GM23338 (cell line): ENCODE measurements around the gene RPL10. TPM values are rescaled to one million over a fixed set of nuclear protein-coding genes. Genes with fewer than 3 reads are reported as not detected.

Experiments used
- ATAC-seq: fragments of 200-7000 bp; cut with Tn5 transposase; 3 replicates; pipeline ENCODE4 v1.9.1; 2020
- DNase-seq: peaks from one replicate; pipeline ENCODE4 v3.0.0-alpha.2; 2015; ENCODE audit warnings: low spot score
- H2AFZ ChIP-seq: fragments of 200-600 bp; sonication (generic); 2 replicates; pipeline ENCODE4 v1.8.0; 2016; ENCODE audit warnings: antibody characterized with exemption, mild to moderate bottlenecking, moderate library complexity
- H3F3A ChIP-seq: fragments of 200-600 bp; sonication (generic); replicated peaks from 2 replicates; pipeline ENCODE4 v1.8.0; 2017; ENCODE audit warnings: antibody characterized with exemption, mixed run types, low read depth
- H3K27ac ChIP-seq: fragments of 200-600 bp; sonication (generic); 2 replicates; pipeline ENCODE4 v1.6.1; 2016; ENCODE audit warnings: low read depth
- H3K27me3 ChIP-seq: fragments of 200-600 bp; sonication (generic); 2 replicates; pipeline ENCODE4 v1.8.0; 2016; ENCODE audit warnings: mild to moderate bottlenecking, mixed run types, moderate library complexity; ENCODE audit not compliant: insufficient read depth
- H3K36me3 ChIP-seq: fragments of 200-600 bp; sonication (generic); 2 replicates; pipeline ENCODE4 v1.8.0; 2016; ENCODE audit warnings: mild to moderate bottlenecking; ENCODE audit not compliant: insufficient read depth
- H3K4me1 ChIP-seq: fragments of 200-600 bp; sonication (generic); 2 replicates; pipeline ENCODE4 v1.8.0; 2016; ENCODE audit warnings: mild to moderate bottlenecking, moderate library complexity; ENCODE audit not compliant: insufficient read depth
- H3K4me2 ChIP-seq: fragments of 200-600 bp; sonication (generic); 2 replicates; pipeline ENCODE4 v1.7.1; 2017; ENCODE audit warnings: mixed run types
- H3K4me3 ChIP-seq: fragments of 200-600 bp; sonication (generic); 2 replicates; pipeline ENCODE4 v1.6.1; 2016; ENCODE audit warnings: mixed run types
- H3K79me2 ChIP-seq: fragments of 200-600 bp; sonication (generic); replicated peaks from 2 replicates; pipeline ENCODE4 v1.8.0; 2017; ENCODE audit warnings: mild to moderate bottlenecking; ENCODE audit not compliant: insufficient read depth
- H3K9me2 ChIP-seq: fragments of 200-600 bp; sonication (generic); 2 replicates; pipeline ENCODE4 v1.8.0; 2017; ENCODE audit not compliant: insufficient read depth
- H4K20me1 ChIP-seq: fragments of 200-600 bp; sonication (generic); replicated peaks from 2 replicates; pipeline ENCODE4 v1.8.0; 2017; ENCODE audit warnings: mild to moderate bottlenecking; ENCODE audit not compliant: insufficient read depth
- H3K27ac Mint-ChIP-seq: 2 replicates; pipeline ENCODE4 v1.8.0; 2020; ENCODE audit warnings: inconsistent platforms, mild to moderate bottlenecking, moderate library complexity, mixed read lengths
- H3K27me3 Mint-ChIP-seq: 3 replicates; pipeline ENCODE4 v1.8.0; 2022; ENCODE audit warnings: low read depth, mild to moderate bottlenecking, moderate library complexity, mixed read lengths, inconsistent platforms; ENCODE audit not compliant: insufficient read depth, poor library complexity
- H3K36me3 Mint-ChIP-seq: 3 replicates; pipeline ENCODE4 v1.8.0; 2021; ENCODE audit warnings: low read depth, mild to moderate bottlenecking, inconsistent platforms, moderate library complexity, mixed read lengths
- H3K4me1 Mint-ChIP-seq: 3 replicates; pipeline ENCODE4 v1.8.0; 2020; ENCODE audit warnings: mild to moderate bottlenecking, inconsistent platforms, mixed read lengths
- H3K4me3 Mint-ChIP-seq: 3 replicates; pipeline ENCODE4 v1.8.0; 2021; ENCODE audit warnings: moderate library complexity, mild to moderate bottlenecking, inconsistent platforms, mixed read lengths
- H3K9me3 Mint-ChIP-seq: 3 replicates; pipeline ENCODE4 v1.8.0; 2020; ENCODE audit warnings: moderate library complexity, mild to moderate bottlenecking, inconsistent platforms, mixed read lengths
- ETS1 ChIP-seq: IDR thresholded peaks from 2 replicates; pipeline ENCODE4 v1.6.1; 2016; ENCODE audit warnings: antibody characterized with exemption
- POLR2AphosphoS5 ChIP-seq: IDR thresholded peaks from 2 replicates; pipeline ENCODE4 v1.6.1; 2016; ENCODE audit warnings: antibody characterized with exemption, low read depth
- ZNF114 ChIP-seq: fragments of 250-450 bp; sonication (Bioruptor Pico); IDR thresholded peaks from 2 replicates; pipeline ENCODE4 v1.5.0; 2020; ENCODE audit warnings: mild to moderate bottlenecking, moderate library complexity
- polyA plus RNA-seq: library from polyadenylated mRNA; unstranded; fragments of >200 nt; fragmentation: Nextera tagmentation; extraction: Ambion mirVana; gene quantifications from 2 replicates; pipeline ENCODE4 v1.2.1, GENCODE V29; 2016
- total RNA-seq: library from RNA; depleted of rRNA; stranded (reverse); fragments of >200 nt; shearing (Covaris generic); gene quantifications from 2 replicates; pipeline ENCODE4 v1.2.3, GENCODE V29; 2014
- TF ChIP-seq, protein P1 (sequence below): IDR thresholded peaks from one replicate; pipeline ENCODE4 v1.6.1; 2018; ENCODE audit warnings: antibody characterized with exemption; ENCODE audit not compliant: unreplicated experiment

The RPL10 gene
- total and polyA plus RNA-seq, 2 experiments from 2014 or later: 1,696 to 4,929 TPM

GRCh38 chrX:154370300-154371016, 27.7 kb upstream of the RPL10 start (continued):
- TF ChIP-seq ZNF114 (CRISPR knock-in tag): no peak
- TF ChIP-seq, protein P1, sequence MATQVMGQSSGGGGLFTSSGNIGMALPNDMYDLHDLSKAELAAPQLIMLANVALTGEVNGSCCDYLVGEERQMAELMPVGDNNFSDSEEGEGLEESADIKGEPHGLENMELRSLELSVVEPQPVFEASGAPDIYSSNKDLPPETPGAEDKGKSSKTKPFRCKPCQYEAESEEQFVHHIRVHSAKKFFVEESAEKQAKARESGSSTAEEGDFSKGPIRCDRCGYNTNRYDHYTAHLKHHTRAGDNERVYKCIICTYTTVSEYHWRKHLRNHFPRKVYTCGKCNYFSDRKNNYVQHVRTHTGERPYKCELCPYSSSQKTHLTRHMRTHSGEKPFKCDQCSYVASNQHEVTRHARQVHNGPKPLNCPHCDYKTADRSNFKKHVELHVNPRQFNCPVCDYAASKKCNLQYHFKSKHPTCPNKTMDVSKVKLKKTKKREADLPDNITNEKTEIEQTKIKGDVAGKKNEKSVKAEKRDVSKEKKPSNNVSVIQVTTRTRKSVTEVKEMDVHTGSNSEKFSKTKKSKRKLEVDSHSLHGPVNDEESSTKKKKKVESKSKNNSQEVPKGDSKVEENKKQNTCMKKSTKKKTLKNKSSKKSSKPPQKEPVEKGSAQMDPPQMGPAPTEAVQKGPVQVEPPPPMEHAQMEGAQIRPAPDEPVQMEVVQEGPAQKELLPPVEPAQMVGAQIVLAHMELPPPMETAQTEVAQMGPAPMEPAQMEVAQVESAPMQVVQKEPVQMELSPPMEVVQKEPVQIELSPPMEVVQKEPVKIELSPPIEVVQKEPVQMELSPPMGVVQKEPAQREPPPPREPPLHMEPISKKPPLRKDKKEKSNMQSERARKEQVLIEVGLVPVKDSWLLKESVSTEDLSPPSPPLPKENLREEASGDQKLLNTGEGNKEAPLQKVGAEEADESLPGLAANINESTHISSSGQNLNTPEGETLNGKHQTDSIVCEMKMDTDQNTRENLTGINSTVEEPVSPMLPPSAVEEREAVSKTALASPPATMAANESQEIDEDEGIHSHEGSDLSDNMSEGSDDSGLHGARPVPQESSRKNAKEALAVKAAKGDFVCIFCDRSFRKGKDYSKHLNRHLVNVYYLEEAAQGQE: no peak
- TF ChIP-seq ETS1: no peak

DNA sequence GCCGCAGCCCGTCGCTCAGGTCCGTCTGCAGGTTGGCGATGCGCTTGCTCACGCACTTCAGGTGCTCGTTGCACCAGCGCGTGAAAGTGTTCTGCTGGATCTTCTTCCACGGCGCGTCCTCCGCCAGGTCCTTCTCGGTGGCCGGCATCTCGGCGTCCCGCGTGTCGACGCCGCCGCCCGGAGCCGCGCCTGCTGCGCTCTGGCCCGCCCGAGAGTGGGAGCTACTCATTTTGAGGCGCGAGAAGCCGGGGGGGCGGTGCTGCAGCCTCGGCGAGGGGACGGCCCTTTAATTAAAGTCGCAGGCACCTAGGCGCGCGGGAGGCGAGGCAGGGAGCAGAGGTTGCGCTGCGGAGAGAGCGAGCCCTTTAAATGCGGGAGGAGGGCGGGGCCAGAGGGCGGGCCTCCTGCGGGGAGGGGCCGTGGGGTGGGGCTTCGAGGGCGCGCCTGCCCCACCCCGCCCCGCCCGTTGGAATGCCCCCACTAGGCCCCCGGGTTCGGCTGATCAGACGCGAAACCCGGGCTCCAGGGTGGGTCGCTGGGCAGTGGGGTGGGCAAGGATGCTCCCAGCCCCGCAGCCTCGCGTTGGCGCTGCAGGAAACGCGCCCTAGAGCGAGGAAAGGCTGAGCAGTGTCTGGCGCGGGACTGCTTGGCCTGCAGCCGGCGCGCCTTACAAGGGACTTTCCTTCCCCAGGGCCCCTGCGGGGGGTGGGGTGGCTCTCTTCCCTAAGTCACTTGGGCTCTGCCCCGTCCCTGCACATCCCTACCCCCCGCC, 27.0 kb upstream of the RPL10 start:
- Mint-ChIP-seq H3K4me1 (peaks cover 6% of the 10 kb centered on the region; the same call in 1 of the 3 replicates), H3K4me3 (peak overlapping the region; percentile 81), H3K27ac (peak overlapping the region; percentile 90; the same call in 1 of the 2 replicates), H3K9me3 (peaks cover 5% of the 10 kb centered on the region; the same call in 2 of the 3 replicates), H3K36me3 (peaks cover 35% of the 10 kb centered on the region), H3K27me3 (peaks cover 20% of the 10 kb centered on the region)
- H4K20me1 ChIP-seq: peaks cover 6% of the 10 kb centered on the region
- H3K4me1 ChIP-seq: 0 out of 2 replicates have a peak, but pooled peaks cover 4% of the 10 kb centered on the region
- H3K79me2 ChIP-seq: peaks cover 43% of the 10 kb centered on the region
- peak overlapping the region; percentile 81; the same call in 1 of the 2 replicates for H3K27ac ChIP-seq
- H3K36me3 ChIP-seq: no peaks in the 10 kb centered on the region
- H2AFZ ChIP-seq: no peak overlapping the region
- H3F3A ChIP-seq: 0 out of 2 replicates have a peak, but pooled peaks cover 7% of the 10 kb centered on the region
- peak; percentile 92 for DNase-seq
- H3K4me3 ChIP-seq: peak overlapping the region; percentile 84
- ATAC-seq: peak; percentile 28
- peak; percentile 84 for TF ChIP-seq POLR2AphosphoS5
- no peak for TF ChIP-seq ETS1
- TF ChIP-seq, protein P1: no peak
- no peaks in the 10 kb centered on the region for H3K9me2 ChIP-seq
- H3K4me2 ChIP-seq: peak overlapping the region; percentile 88
- H3K27me3 ChIP-seq: no peaks in the 10 kb centered on the region
